CD14-positive monocyte (primary cell): ENCODE data around the gene TRPV2. TPM values are rescaled to one million over a fixed set of nuclear protein-coding genes. Genes with fewer than 3 reads are reported as not detected.
"Not testable (repeated sequence)": the region's sequence is repeated elsewhere in the genome, so short reads cannot be mapped to it uniquely, and the experiment has no call there.

ENCODE experiments used
- DNase-seq, 3 donors: peaks; one replicate each; pipeline ENCODE4 v3.0.0-alpha.2; 2011 to 2022
- H2AFZ ChIP-seq: 2 replicates; pipeline ENCODE4 v1.6.0; 2012; ENCODE audit warnings: mild to moderate bottlenecking, low read depth, low read length, inconsistent platforms; ENCODE audit not compliant: insufficient read depth, poor library complexity, severe bottlenecking
- H3K27ac ChIP-seq, 2 donors: 1 replicate in 1 of 2; 2 replicates in 1 of 2; pipeline ENCODE4 v1.5.1; 2012 to 2013; ENCODE audit warnings: low read length in 2 of 2, control low read depth in 1 of 2, inconsistent platforms in 1 of 2, low read depth in 1 of 2, mild to moderate bottlenecking in 1 of 2
- H3K27me3 ChIP-seq, 2 donors: one replicate each; pipeline versions ENCODE4 v1.6.0 to v1.6.1; 2011 to 2013; ENCODE audit warnings: low read length in 2 of 2; ENCODE audit not compliant: control insufficient read depth in 2 of 2, insufficient read depth in 2 of 2
- H3K36me3 ChIP-seq, 2 donors: replicated peaks in 1 of 2; 1 replicate in 1 of 2; 2 replicates in 1 of 2; pipeline versions ENCODE4 v1.5.1 to v1.6.1; 2012 to 2013; ENCODE audit warnings: low read length in 2 of 2, control low read depth in 1 of 2, inconsistent platforms in 1 of 2, mild to moderate bottlenecking in 1 of 2; ENCODE audit not compliant: insufficient read depth in 2 of 2, control insufficient read depth in 1 of 2
- H3K4me1 ChIP-seq, 2 donors: 1 replicate in 1 of 2; 2 replicates in 1 of 2; pipeline versions ENCODE4 v1.5.1 to v1.6.1; 2012 to 2013; ENCODE audit warnings: low read length in 2 of 2, control low read depth in 1 of 2, inconsistent platforms in 1 of 2, mild to moderate bottlenecking in 1 of 2, moderate library complexity in 1 of 2; ENCODE audit not compliant: insufficient read depth in 2 of 2, control insufficient read depth in 1 of 2
- H3K4me2 ChIP-seq: replicated peaks from 2 replicates; pipeline ENCODE3; 2012; ENCODE audit warnings: low read length, moderate library complexity, mild to moderate bottlenecking; ENCODE audit not compliant: poor library complexity, severe bottlenecking; ENCODE audit errors: extremely low read depth
- H3K4me3 ChIP-seq, 3 experiments: fragments of 200-600 bp in 1 of 3; sonication (generic) in 1 of 3; replicated peaks in 1 of 3; 1 replicate in 2 of 3; 2 replicates in 1 of 3; pipeline ENCODE4 v1.5.1; 2011 to 2013; ENCODE audit warnings: low read length in 3 of 3, mild to moderate bottlenecking in 3 of 3, control low read depth in 2 of 3, low read depth in 2 of 3, inconsistent platforms in 1 of 3, moderate library complexity in 1 of 3
- H3K79me2 ChIP-seq: 2 replicates; pipeline ENCODE4 v1.6.0; 2012; ENCODE audit warnings: mild to moderate bottlenecking, control low read depth, inconsistent platforms, low read length, moderate library complexity; ENCODE audit not compliant: insufficient read depth
- H3K9ac ChIP-seq: 2 replicates; pipeline ENCODE4 v1.6.0; 2017; ENCODE audit warnings: low read length, mild to moderate bottlenecking; ENCODE audit not compliant: insufficient read depth, poor library complexity, severe bottlenecking
- H3K9me3 ChIP-seq, 2 donors: replicated peaks in 1 of 2; 1 replicate in 1 of 2; 2 replicates in 1 of 2; pipeline versions ENCODE4 v1.5.1 to v1.6.1; 2012 to 2013; ENCODE audit warnings: low read length in 2 of 2, control low read depth in 1 of 2; ENCODE audit not compliant: control insufficient read depth in 1 of 2, insufficient read depth in 1 of 2
- H4K20me1 ChIP-seq: 2 replicates; pipeline ENCODE4 v1.6.0; 2012; ENCODE audit warnings: mild to moderate bottlenecking, low read length, control low read depth, moderate library complexity; ENCODE audit not compliant: insufficient read depth
- H3K27ac Mint-ChIP-seq, 7 donors: one replicate each; pipeline ENCODE4 v1.8.0; 2020; ENCODE audit warnings: mild to moderate bottlenecking in 7 of 7, mixed read lengths in 7 of 7, moderate library complexity in 6 of 7, inconsistent platforms in 2 of 7
- H3K27me3 Mint-ChIP-seq, 3 donors: one replicate each; pipeline ENCODE4 v1.8.0; 2021 to 2022; ENCODE audit warnings: low read depth in 3 of 3, mild to moderate bottlenecking in 3 of 3, mixed read lengths in 3 of 3, moderate library complexity in 3 of 3, inconsistent platforms in 1 of 3
- H3K36me3 Mint-ChIP-seq, 2 donors: one replicate each; pipeline ENCODE4 v1.8.0; 2020; ENCODE audit warnings: mixed read lengths in 2 of 2, inconsistent platforms in 1 of 2, mild to moderate bottlenecking in 1 of 2
- H3K4me1 Mint-ChIP-seq: one replicate; pipeline ENCODE4 v1.8.0; 2020; ENCODE audit warnings: mild to moderate bottlenecking, mixed read lengths
- H3K4me3 Mint-ChIP-seq, 2 donors: one replicate each; pipeline ENCODE4 v1.8.0; 2020; ENCODE audit warnings: mild to moderate bottlenecking in 2 of 2, mixed read lengths in 2 of 2, moderate library complexity in 1 of 2
- H3K9me3 Mint-ChIP-seq, 7 donors: one replicate each; pipeline ENCODE4 v1.8.0; 2020 to 2022; ENCODE audit warnings: mixed read lengths in 7 of 7, mild to moderate bottlenecking in 6 of 7, moderate library complexity in 6 of 7, inconsistent platforms in 2 of 7
- CTCF ChIP-seq: fragments of 200-600 bp; IDR thresholded peaks from one replicate; pipeline ENCODE4 v1.8.0; 2022; ENCODE audit warnings: antibody characterized with exemption, mild to moderate bottlenecking
- WGBS: methylation state at CpG from one replicate; pipeline ENCODE4 v1.1.5; 2013; ENCODE audit warnings: missing lambda C conversion rate; ENCODE audit not compliant: insufficient coverage; 5-methylcytosine and 5-hydroxymethylcytosine counted together
- intact Hi-C, 2 donors: fragments of 100-400 bp; cut with micrococcal nuclease; formaldehyde crosslinking; loops; one replicate each; pipeline versions ENCODE4 v1.15.0 to v1.15.1; 2023
- polyA plus RNA-seq, 3 donors: library from polyadenylated mRNA; depleted of rRNA in 1 of 3; unstranded in 2 of 3; stranded (reverse) in 1 of 3; fragments of 300-500 nt in 2 of 3; fragments of >200 nt in 1 of 3; fragmentation: Illumina TruSeq in 2 of 3; gene quantifications; 1 replicate in 2 of 3; 2 replicates in 1 of 3; pipeline ENCODE4 v1.2.3, GENCODE V29; 2012 to 2021

TRPV2 gene
- polyA plus RNA-seq, 3 donors = 51.4 to 66.3 (median 58.2) TPM

- Histone ChIP-seq H3K9ac (no peak overlapping the region), H3K27me3 (no peaks in the 10 kb centered on the region), H3K27ac (no peak overlapping the region), H4K20me1 (peaks cover 5% of the 10 kb centered on the region), H3K36me3 (peaks cover 29 to 49% of the 10 kb centered on the region in 2 donors), H3K4me2 (no peak overlapping the region), H3K4me3 (no peak overlapping the region), H3K4me1 (no peaks in the 10 kb centered on the region), H2AFZ (no peak overlapping the region), H3K79me2 (peaks cover 1% of the 10 kb centered on the region), H3K9me3 (no peaks in the 10 kb centered on the region)
- H3K27ac Mint-ChIP-seq = no peak overlapping the region
- H3K4me1 Mint-ChIP-seq = peaks cover 8% of the 10 kb centered on the region
- peaks cover 0 to 1% (median 0%) of the 10 kb centered on the region in 3 donors for H3K27me3 Mint-ChIP-seq
- no peak for DNase-seq
- H3K4me3 Mint-ChIP-seq = no peak overlapping the region
- H3K9me3 Mint-ChIP-seq = no peaks in the 10 kb centered on the region
- intact Hi-C loops = no loop called here
- H3K36me3 Mint-ChIP-seq = peaks cover 32 to 50% of the 10 kb centered on the region in 2 donors
- WGBS = 91% methylated on average over 7 of the region's 11 CpGs
- no peak for TF ChIP-seq CTCF
Observed at GRCh38 chr17:16449121-16449570, 33.8 kb downstream of the TRPV2 start.

- Mint-ChIP-seq H3K4me3 (no peak overlapping the region), H3K27me3 (peaks cover 0 to 1% (median 0%) of the 10 kb centered on the region in 3 donors), H3K27ac (peak overlapping the region in 2 of 7 donors; percentile 16 to 74), H3K9me3 (no peaks in the 10 kb centered on the region), H3K36me3 (peaks cover 29 to 43% of the 10 kb centered on the region in 2 donors), H3K4me1 (peaks cover 7% of the 10 kb centered on the region)
- no peak overlapping the region for H3K27ac ChIP-seq
- no peaks in the 10 kb centered on the region for H4K20me1 ChIP-seq
- no peaks in the 10 kb centered on the region for H3K9me3 ChIP-seq
- H3K36me3 ChIP-seq = peaks cover 25 to 42% of the 10 kb centered on the region in 2 donors
- DNase-seq = no peak
- H2AFZ ChIP-seq = no peak overlapping the region
- no peak overlapping the region for H3K9ac ChIP-seq
- H3K4me2 ChIP-seq = no peak overlapping the region
- WGBS = no CpG with 5 or more reads among the region's 4 CpGs
- no peak overlapping the region for H3K4me3 ChIP-seq
- H3K4me1 ChIP-seq = no peaks in the 10 kb centered on the region
- no peaks in the 10 kb centered on the region for H3K79me2 ChIP-seq
- intact Hi-C loops = loop anchor here in 1 of 2 donors (5.0 to 10.0 kb wide), 2 partner anchors 72 to 145 kb away; no protein-coding TSS in a partner anchor
- TF ChIP-seq CTCF = no peak
- no peaks in the 10 kb centered on the region for H3K27me3 ChIP-seq
Observed at GRCh38 chr17:16450028-16450427, 34.7 kb downstream of the TRPV2 start.

- not testable (repeated sequence) for H3K27me3 ChIP-seq, H3K27ac ChIP-seq, H3K4me2 ChIP-seq, H3K9me3 ChIP-seq, H3K9ac ChIP-seq, H4K20me1 ChIP-seq, H3K4me3 ChIP-seq, H3K27me3 Mint-ChIP-seq, H3K4me3 Mint-ChIP-seq, H2AFZ ChIP-seq, H3K9me3 Mint-ChIP-seq, DNase-seq, H3K79me2 ChIP-seq, H3K4me1 ChIP-seq
- peaks cover 20 to 31% of the 10 kb centered on the region in 2 donors for H3K36me3 Mint-ChIP-seq
- WGBS = 94% methylated on average over 2 of the region's 8 CpGs
- H3K36me3 ChIP-seq = peaks cover 17 to 21% of the 10 kb centered on the region in 2 donors
- H3K4me1 Mint-ChIP-seq = peaks cover 11% of the 10 kb centered on the region
- intact Hi-C loops = loop anchor here (2.0 to 10.0 kb wide), 3 partner anchors 69 to 143 kb away; no protein-coding TSS in a partner anchor
- H3K27ac Mint-ChIP-seq = peak overlapping the region in 1 of 7 donors; percentile 31
Observed at GRCh38 chr17:16452268-16452667, 36.9 kb downstream of the TRPV2 start.
